Activated naive CD8-positive, alpha-beta T cell treated with anti-CD3 and anti-CD28 coated beads, Interleukin-2, amount 50 U/mL, for 24 hours (primary cell): ENCODE measurements around the gene EHMT1.

Source experiments
- ATAC-seq: fragments of 150-1000 bp; cut with Tn5 transposase; one replicate; pipeline ENCODE4 v1.10.0; 2021
- DNase-seq: peaks from one replicate; pipeline ENCODE4 v3.0.0; 2021
- H3K27ac Mint-ChIP-seq: one replicate; pipeline ENCODE4 v1.8.0; 2021; ENCODE audit warnings: mild to moderate bottlenecking, mixed read lengths
- H3K27me3 Mint-ChIP-seq: one replicate; pipeline ENCODE4 v1.8.0; 2021; ENCODE audit warnings: mixed read lengths
- H3K36me3 Mint-ChIP-seq: one replicate; pipeline ENCODE4 v1.8.0; 2021; ENCODE audit warnings: low read depth, mixed read lengths
- H3K4me1 Mint-ChIP-seq: one replicate; pipeline ENCODE4 v1.8.0; 2021; ENCODE audit warnings: mixed read lengths
- H3K4me3 Mint-ChIP-seq: one replicate; pipeline ENCODE4 v1.8.0; 2021; ENCODE audit warnings: mild to moderate bottlenecking, moderate library complexity, mixed read lengths
- H3K9me3 Mint-ChIP-seq: one replicate; pipeline ENCODE4 v1.8.0; 2021; ENCODE audit warnings: mixed read lengths

EHMT1 gene

DNA sequence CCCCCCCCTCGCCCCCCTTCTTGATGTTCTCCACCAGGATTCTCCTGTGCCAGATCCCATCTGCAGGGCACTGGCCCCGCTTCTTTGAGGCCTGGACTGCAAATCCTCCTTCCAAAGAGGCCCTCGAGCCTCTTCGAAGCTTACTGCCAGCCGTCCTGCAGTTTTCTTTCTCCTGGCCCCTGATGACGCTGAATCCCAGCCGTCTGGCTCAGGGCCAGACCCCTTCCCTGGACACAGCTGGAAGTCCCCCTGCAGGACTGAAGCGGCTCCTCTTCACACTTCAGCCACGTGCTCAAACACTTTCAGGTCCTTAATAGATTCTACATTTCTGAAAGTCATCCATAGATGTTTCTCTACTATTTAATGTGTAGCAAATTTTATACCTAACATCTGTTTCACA is 121.5 kb downstream of the EHMT1 start:
- peaks cover 32% of the 10 kb centered on the region for H3K36me3 Mint-ChIP-seq
- ATAC-seq (no peak), DNase-seq (no peak)
- H3K4me1 Mint-ChIP-seq: peaks cover 17% of the 10 kb centered on the region
- no peak overlapping the region for H3K27ac Mint-ChIP-seq
- no peaks in the 10 kb centered on the region for H3K9me3 Mint-ChIP-seq
- no peaks in the 10 kb centered on the region for H3K27me3 Mint-ChIP-seq
- no peak overlapping the region for H3K4me3 Mint-ChIP-seq

DNA sequence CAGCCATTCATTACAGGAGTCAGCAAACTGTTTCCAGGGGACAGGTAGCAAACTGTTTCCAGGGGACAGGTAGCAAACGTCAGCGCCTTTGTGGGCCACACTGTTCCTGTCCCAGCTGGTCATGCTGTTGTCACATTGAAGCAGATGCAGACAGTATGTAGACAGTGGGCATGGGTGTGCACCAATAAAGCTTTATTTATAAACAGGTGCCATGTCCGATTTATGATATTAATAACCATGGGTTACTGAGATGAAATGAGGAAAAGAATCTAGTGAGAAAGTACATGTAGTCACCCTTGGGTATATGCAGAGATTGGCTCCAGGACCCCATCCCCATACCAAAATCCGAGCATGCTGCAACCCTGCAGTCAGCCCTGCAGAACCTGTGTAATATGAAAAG is 122.5 kb downstream of the EHMT1 start:
- peaks cover 25% of the 10 kb centered on the region for H3K4me1 Mint-ChIP-seq
- peaks cover 32% of the 10 kb centered on the region for H3K36me3 Mint-ChIP-seq

DNA sequence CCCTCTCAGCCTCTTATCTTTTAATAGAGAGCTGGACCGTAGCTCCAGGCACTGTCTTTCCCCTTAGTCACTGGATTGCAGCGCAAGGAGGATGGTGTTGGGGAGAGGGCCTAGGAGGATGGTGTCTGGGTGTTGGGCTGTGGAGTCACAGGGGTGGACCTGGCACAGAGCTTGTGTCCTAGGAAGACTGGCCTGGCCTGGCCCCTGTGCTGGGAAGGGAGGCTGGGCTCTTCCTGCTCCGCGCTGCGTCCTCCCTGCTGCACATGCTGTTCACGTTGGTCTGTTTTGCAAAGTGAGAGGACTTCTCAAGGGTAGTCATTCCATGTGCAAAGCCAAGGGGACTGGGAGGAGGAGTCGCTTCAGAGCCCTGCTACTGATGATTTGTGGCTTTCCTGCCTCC is 123.9 kb downstream of the EHMT1 start:
- peaks cover 36% of the 10 kb centered on the region for H3K36me3 Mint-ChIP-seq
- ATAC-seq (no peak), DNase-seq (no peak)
- no peak overlapping the region for H3K4me3 Mint-ChIP-seq
- no peak overlapping the region for H3K27ac Mint-ChIP-seq
- no peaks in the 10 kb centered on the region for H3K27me3 Mint-ChIP-seq
- H3K4me1 Mint-ChIP-seq: peaks cover 26% of the 10 kb centered on the region
- H3K9me3 Mint-ChIP-seq: no peaks in the 10 kb centered on the region

More for the DNA sequence above, 122.5 kb downstream of the EHMT1 start:
- no peak overlapping the region for H3K27ac Mint-ChIP-seq
- H3K27me3 Mint-ChIP-seq: no peaks in the 10 kb centered on the region
- ATAC-seq (no peak), DNase-seq (no peak)
- no peaks in the 10 kb centered on the region for H3K9me3 Mint-ChIP-seq
- H3K4me3 Mint-ChIP-seq: no peak overlapping the region

DNA sequence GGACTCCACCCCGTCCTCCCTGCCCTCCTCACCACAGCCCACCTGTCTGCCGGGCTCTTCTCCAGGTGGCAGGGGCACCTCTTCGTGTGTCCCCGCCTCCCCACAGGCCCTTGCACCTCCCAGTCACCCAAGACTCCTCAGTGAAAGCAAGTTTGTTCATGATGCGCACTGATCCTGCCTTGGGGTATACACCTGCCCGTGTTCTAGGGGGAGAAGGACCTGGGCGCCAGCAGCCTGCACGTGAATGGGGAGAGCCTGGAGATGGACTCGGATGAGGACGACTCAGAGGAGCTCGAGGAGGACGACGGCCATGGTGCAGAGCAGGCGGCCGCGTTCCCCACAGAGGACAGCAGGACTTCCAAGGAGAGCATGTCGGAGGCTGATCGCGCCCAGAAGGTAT is 124.9 kb downstream of the EHMT1 start:
- DNase-seq (no peak), ATAC-seq (no peak)
- no peak overlapping the region for H3K4me3 Mint-ChIP-seq
- peaks cover 19% of the 10 kb centered on the region for H3K4me1 Mint-ChIP-seq
- H3K9me3 Mint-ChIP-seq: no peaks in the 10 kb centered on the region
- peaks cover 32% of the 10 kb centered on the region for H3K36me3 Mint-ChIP-seq
- H3K27me3 Mint-ChIP-seq: no peaks in the 10 kb centered on the region
- no peak overlapping the region for H3K27ac Mint-ChIP-seq

DNA sequence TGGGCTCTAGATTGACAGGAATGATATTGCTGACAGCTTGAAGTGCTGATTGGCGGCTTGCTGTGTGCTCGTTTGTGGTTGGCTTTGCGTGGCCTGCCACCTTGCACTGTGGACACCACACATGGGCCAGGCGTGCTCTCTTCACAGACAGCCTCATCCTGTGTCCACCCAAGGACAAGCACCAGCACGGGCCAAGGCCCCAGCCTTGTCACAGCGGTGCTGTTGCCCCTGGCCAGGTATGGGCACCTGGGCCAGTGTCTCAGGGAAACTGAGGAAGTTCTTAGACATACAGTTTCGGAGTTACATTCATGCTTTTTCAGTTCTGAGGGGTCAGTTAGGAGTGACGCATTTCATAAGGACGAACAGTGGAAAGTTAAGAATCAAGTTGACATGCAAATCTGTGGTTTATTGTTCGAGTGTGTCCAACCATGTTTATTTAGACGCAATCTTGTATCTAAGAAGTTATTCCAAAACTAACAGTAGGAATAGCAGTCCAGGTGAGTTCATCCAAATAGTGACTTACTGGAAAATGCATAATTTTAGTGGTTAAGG is 125.9 kb downstream of the EHMT1 start:
- DNase-seq (no peak), ATAC-seq (no peak)
- Mint-ChIP-seq H3K27me3 (no peaks in the 10 kb centered on the region), H3K9me3 (no peaks in the 10 kb centered on the region), H3K4me1 (peaks cover 17% of the 10 kb centered on the region), H3K36me3 (peaks cover 32% of the 10 kb centered on the region), H3K27ac (peak overlapping the region; percentile 21), H3K4me3 (no peak overlapping the region)

DNA sequence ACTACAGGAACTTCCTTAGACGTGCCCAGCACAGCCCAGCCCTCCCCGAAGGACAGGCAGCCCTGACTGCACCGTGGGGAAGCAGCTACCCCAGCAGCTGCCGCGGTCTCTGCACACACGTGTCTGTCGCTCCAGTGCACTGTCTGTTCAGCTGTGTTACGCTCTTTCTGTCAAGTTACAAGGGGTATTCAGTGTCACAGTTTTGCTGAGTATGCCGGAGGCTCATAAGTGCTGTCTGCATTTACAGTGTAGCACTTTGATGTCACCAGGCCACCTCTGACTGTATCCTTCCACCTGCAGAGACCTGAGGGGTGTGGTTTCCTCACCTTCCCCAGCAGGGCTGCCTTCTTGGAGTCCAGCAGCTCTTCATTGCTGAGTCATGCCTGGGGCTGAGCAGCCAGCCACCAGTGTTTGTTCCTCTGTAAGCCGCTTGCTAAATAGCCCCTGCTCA is 126.8 kb downstream of the EHMT1 start:
- Mint-ChIP-seq H3K4me1 (peaks cover 17% of the 10 kb centered on the region), H3K36me3 (peaks cover 36% of the 10 kb centered on the region), H3K9me3 (no peaks in the 10 kb centered on the region), H3K27me3 (no peaks in the 10 kb centered on the region), H3K4me3 (no peak overlapping the region), H3K27ac (peak overlapping the region; percentile 62)
- no peak for DNase-seq
- ATAC-seq: peak; percentile 78

DNA sequence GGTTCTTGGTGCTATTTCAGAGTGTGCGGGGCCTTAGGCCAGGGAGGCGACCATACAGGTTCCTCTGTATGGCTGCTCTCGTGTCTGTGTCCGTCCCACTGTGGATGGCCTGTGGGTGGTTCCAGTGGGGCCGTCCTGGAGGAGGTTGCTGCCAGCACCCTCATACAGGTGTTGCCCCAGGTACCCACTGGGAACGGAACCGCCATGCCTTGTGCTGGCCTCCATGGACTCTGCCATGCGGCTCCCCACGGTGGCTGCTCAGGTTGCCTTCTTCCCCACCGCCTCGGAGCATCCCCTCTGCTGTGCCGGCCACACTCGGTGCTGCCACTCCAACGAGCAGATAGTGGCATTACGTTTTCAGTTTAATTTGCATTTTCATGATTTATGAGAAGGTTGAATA is 129.5 kb downstream of the EHMT1 start:
- peaks cover 17% of the 10 kb centered on the region for H3K4me1 Mint-ChIP-seq
- no peaks in the 10 kb centered on the region for H3K9me3 Mint-ChIP-seq
- H3K27ac Mint-ChIP-seq: no peak overlapping the region
- DNase-seq: no peak
- no peaks in the 10 kb centered on the region for H3K27me3 Mint-ChIP-seq
- no peak overlapping the region for H3K4me3 Mint-ChIP-seq
- peaks cover 44% of the 10 kb centered on the region for H3K36me3 Mint-ChIP-seq
- ATAC-seq: no peak

DNA sequence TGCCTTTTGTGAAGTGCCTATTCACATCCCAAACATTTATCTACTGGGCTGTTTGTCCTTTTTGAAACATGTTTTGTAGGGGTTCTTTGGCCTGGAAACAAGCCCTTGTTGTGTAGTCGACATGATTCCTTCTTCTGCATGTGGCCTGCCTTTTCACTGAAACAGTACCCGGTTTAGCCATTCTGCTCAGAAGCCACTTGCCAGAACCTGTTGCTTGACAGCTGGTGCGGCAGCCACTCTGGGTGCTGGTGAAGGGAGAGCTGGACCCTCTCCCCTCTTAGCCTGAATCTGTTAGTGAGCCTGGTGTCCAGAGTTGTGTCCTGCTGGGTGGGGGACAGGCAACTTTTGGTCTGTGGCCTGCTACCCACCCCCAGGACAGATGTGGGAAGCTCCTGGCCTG is 129.9 kb downstream of the EHMT1 start:
- no peaks in the 10 kb centered on the region for H3K27me3 Mint-ChIP-seq
- no peak for ATAC-seq
- H3K4me3 Mint-ChIP-seq: no peak overlapping the region
- H3K27ac Mint-ChIP-seq: no peak overlapping the region
- peaks cover 17% of the 10 kb centered on the region for H3K4me1 Mint-ChIP-seq
- no peaks in the 10 kb centered on the region for H3K9me3 Mint-ChIP-seq
- DNase-seq: no peak
- peaks cover 42% of the 10 kb centered on the region for H3K36me3 Mint-ChIP-seq

DNA sequence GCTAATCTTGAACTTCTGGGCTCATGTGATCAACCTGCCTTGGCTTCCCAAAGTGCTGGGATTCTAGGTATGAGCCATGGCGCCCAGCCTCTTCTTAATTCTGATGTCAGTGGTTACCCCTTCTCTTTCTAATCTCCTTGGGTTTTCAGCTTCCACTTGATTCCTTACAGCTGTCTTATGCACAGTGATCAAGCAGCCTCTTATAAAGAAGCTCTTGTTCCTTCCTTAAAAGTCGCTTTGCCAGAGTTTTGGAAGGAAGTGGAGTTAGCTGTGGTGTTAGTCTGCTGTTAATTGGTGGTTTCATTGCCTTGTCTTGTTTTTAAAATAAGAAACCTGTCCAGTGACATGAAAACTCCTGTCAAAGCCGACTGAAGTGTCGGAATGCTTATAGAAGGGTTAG is 130.7 kb downstream of the EHMT1 start:
- ATAC-seq (no peak), DNase-seq (no peak)
- H3K27ac Mint-ChIP-seq: no peak overlapping the region
- peaks cover 44% of the 10 kb centered on the region for H3K36me3 Mint-ChIP-seq
- H3K27me3 Mint-ChIP-seq: no peaks in the 10 kb centered on the region
- no peaks in the 10 kb centered on the region for H3K9me3 Mint-ChIP-seq
- peaks cover 15% of the 10 kb centered on the region for H3K4me1 Mint-ChIP-seq
- H3K4me3 Mint-ChIP-seq: no peak overlapping the region

DNA sequence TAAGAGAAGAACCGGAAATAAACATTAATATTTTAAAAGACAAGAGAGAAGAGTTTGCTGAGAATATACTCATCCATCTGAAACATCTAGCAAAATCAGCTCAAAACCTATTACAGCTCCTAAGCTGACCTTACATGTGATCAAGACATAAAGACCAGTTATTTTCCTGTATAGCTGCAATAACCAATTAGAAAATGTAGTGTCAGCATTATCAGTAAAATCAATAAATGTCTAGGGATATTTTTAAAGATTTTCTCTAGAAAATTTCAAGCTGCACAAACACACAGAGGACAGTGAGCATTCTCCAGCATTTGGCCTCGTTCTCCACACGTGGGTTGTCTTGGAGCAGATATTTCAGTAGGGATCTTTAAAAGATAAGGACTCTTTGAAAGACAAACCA is 131.2 kb downstream of the EHMT1 start:
- H3K27me3 Mint-ChIP-seq: no peaks in the 10 kb centered on the region
- H3K4me3 Mint-ChIP-seq: no peak overlapping the region
- no peak overlapping the region for H3K27ac Mint-ChIP-seq
- H3K36me3 Mint-ChIP-seq: peaks cover 44% of the 10 kb centered on the region
- ATAC-seq: no peak
- peaks cover 10% of the 10 kb centered on the region for H3K4me1 Mint-ChIP-seq
- no peaks in the 10 kb centered on the region for H3K9me3 Mint-ChIP-seq
- no peak for DNase-seq

DNA sequence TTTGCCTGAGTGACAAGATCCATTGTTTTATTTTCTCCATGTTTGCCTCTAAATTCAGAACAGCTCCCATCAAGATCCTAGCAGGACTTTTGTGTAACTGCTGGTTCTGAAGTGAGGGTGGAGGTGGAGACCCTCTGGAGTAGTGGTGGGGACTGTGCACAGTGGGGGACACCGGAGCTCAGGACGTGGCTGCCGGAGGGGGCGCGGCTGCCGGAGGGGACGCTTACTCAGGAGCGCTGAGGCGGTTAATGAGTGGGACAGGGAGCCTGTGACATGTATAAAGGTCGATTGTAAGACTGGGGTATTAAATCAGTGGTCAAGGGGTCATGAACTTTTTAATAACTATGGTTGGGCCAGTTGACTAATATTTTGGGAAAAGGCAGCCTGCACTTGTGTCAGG is 131.8 kb downstream of the EHMT1 start:
- DNase-seq (no peak), ATAC-seq (no peak)
- no peaks in the 10 kb centered on the region for H3K27me3 Mint-ChIP-seq
- H3K36me3 Mint-ChIP-seq: peaks cover 47% of the 10 kb centered on the region
- H3K9me3 Mint-ChIP-seq: no peaks in the 10 kb centered on the region
- no peak overlapping the region for H3K4me3 Mint-ChIP-seq
- H3K4me1 Mint-ChIP-seq: peaks cover 6% of the 10 kb centered on the region
- no peak overlapping the region for H3K27ac Mint-ChIP-seq

DNA sequence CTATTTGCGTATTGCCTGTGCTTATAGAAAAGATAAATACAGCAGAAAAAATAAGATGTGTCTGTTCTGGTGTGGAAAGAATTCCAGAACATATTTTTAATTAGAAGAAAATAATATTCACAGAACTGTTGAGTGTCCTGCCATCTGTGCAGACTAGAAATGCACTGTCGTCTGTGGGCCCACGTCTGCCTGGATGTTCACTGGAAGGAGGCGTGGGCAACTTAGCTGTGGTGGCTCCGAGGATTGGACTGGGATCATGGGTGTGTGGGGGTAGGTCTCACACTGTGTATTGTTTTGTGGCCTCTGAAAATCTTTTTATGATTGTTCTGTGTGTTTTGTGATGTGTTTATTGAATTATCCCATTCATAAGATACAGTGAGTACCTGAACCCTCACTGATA is 132.8 kb downstream of the EHMT1 start:
- peaks cover 4% of the 10 kb centered on the region for H3K4me1 Mint-ChIP-seq
- no peak overlapping the region for H3K27ac Mint-ChIP-seq
- DNase-seq (no peak), ATAC-seq (no peak)
- H3K36me3 Mint-ChIP-seq: peaks cover 55% of the 10 kb centered on the region
- H3K9me3 Mint-ChIP-seq: no peaks in the 10 kb centered on the region
- no peaks in the 10 kb centered on the region for H3K27me3 Mint-ChIP-seq
- H3K4me3 Mint-ChIP-seq: no peak overlapping the region

DNA sequence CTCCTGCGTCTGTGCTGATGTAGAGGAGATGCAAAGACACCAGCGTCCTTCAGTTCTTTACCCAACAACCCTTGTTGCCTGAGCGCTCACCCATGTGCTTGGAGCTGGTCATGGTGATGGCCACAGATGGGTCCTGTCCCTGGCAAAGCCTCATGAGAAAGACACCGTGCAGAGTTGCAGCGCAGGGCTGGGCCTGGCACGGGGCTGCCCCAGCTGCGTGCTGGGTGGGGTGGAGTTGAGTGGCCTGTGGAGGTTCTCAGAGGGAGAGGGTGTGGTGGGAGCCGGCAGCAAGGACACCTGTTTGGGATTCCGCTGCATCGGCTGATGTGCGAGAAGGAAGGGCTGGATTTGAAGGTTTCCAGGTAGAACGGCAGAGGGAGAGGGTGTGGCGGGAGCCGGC is 133.6 kb downstream of the EHMT1 start:
- DNase-seq: no peak
- Mint-ChIP-seq H3K27me3 (no peaks in the 10 kb centered on the region), H3K9me3 (no peaks in the 10 kb centered on the region), H3K4me1 (peaks cover 12% of the 10 kb centered on the region), H3K4me3 (no peak overlapping the region), H3K27ac (peak overlapping the region; percentile 35), H3K36me3 (peaks cover 57% of the 10 kb centered on the region)
- ATAC-seq: no peak

DNA sequence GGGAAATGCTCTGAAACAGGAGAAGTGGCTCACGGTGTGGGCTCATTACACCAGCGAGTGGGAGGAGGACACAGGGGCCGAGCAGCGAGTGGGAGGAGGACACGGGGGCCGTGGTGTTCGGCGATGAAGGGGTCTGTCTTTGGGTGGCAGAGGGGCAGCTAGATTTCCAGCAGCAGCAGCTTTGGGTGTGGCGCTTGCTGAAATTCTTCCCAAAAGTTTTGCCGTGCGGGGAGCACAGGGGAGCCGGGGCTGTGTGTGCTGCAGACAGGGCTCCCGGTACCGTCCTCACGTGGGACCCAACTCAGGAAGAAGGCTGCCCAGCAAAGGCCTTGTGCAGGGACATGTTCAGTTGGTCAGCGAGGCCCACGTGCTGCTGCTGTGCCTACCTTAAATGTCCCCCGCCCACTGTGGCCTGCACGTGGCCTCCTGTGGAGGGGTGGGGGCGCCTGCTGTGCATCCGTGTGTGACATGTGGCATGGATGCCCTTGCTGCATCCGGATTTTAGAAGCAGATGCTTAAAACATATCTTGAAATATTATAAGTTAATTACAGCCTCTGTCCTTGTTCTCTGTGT is 134.5 kb downstream of the EHMT1 start:
- H3K27me3 Mint-ChIP-seq: no peaks in the 10 kb centered on the region
- ATAC-seq (no peak), DNase-seq (no peak)
- no peak overlapping the region for H3K4me3 Mint-ChIP-seq
- H3K9me3 Mint-ChIP-seq: no peaks in the 10 kb centered on the region
- H3K4me1 Mint-ChIP-seq: peaks cover 21% of the 10 kb centered on the region
- no peak overlapping the region for H3K27ac Mint-ChIP-seq
- H3K36me3 Mint-ChIP-seq: peaks cover 65% of the 10 kb centered on the region

DNA sequence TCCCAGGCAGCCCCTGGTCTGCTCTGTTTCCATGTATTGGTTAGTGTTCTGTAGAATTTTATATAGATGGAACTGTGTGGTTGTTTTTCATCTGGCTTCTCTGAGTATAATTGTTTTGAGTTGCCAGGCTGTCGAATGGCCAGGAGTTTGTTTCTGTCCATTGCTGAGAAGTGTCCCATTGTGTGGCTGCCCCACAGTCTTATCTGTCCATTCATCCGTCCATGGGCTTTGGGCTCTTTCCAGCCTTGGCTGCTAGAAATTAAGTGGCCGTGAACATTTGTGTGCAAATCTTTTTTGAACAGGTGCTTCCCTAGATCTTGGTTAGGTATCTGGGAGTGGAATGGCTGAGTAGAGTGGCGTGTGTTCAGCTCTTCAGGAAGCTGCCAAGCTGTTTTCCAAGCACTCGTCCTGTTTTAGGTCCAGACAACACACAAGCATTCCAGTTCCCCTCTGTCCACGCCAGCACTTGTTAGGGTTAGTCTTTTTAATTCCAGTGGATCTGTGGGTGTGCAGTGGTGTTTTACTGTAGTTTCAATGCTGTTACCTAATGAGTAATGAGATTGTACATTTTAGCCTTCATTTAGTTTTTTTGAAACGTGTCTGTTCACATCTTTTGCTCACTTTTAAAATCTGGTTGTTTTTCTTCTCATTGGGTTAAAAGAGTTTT is 136.6 kb downstream of the EHMT1 start:
- Mint-ChIP-seq H3K4me1 (peaks cover 37% of the 10 kb centered on the region), H3K9me3 (no peaks in the 10 kb centered on the region), H3K4me3 (no peak overlapping the region), H3K36me3 (peaks cover 77% of the 10 kb centered on the region), H3K27ac (no peak overlapping the region), H3K27me3 (no peaks in the 10 kb centered on the region)
- DNase-seq: no peak
- no peak for ATAC-seq
